Glutamatergic neuron (in vitro differentiated cells): ENCODE data around the gene AGTR1. TPM values are rescaled to one million over a fixed set of nuclear protein-coding genes. Genes with fewer than 3 reads are reported as not detected.

Experiments used
- DNase-seq: peaks from one replicate; pipeline ENCODE4 v3.0.0; 2022
- H3K27ac Mint-ChIP-seq: one replicate; pipeline ENCODE4 v1.8.0; 2020; ENCODE audit warnings: mild to moderate bottlenecking, mixed read lengths, inconsistent platforms; ENCODE audit not compliant: unreplicated experiment
- H3K27me3 Mint-ChIP-seq: one replicate; pipeline ENCODE4 v1.8.0; 2020; ENCODE audit warnings: mild to moderate bottlenecking, moderate library complexity, mixed read lengths, inconsistent platforms; ENCODE audit not compliant: unreplicated experiment
- H3K36me3 Mint-ChIP-seq: one replicate; pipeline ENCODE4 v1.8.0; 2020; ENCODE audit warnings: mild to moderate bottlenecking, mixed read lengths, inconsistent platforms; ENCODE audit not compliant: unreplicated experiment
- H3K4me1 Mint-ChIP-seq: one replicate; pipeline ENCODE4 v1.8.0; 2020; ENCODE audit warnings: mild to moderate bottlenecking, low read depth, mixed read lengths, inconsistent platforms; ENCODE audit not compliant: unreplicated experiment
- H3K4me3 Mint-ChIP-seq: one replicate; pipeline ENCODE4 v1.8.0; 2020; ENCODE audit warnings: mild to moderate bottlenecking, mixed read lengths, inconsistent platforms; ENCODE audit not compliant: unreplicated experiment
- H3K9me3 Mint-ChIP-seq: one replicate; pipeline ENCODE4 v1.8.0; 2020; ENCODE audit warnings: mild to moderate bottlenecking, moderate library complexity, mixed read lengths, inconsistent platforms; ENCODE audit not compliant: unreplicated experiment
- total RNA-seq: library from RNA; stranded (reverse); fragmentation: NEBNext Ultra II Directional; extraction: Animal tissue kit (Norgen Biotek cat#: 25700); gene quantifications from one replicate; pipeline ENCODE4 v1.2.1, GENCODE V29; 2021; ENCODE audit not compliant: unreplicated experiment
- TF ChIP-seq, protein P1 (sequence below): fragments of 200-600 bp; sonication (generic); IDR thresholded peaks from one replicate; pipeline ENCODE4 v1.5.0; 2021; ENCODE audit not compliant: partially characterized antibody, unreplicated experiment

AGTR1 gene
- total RNA-seq, 1 donor from 2014 or later: not detected

DNA sequence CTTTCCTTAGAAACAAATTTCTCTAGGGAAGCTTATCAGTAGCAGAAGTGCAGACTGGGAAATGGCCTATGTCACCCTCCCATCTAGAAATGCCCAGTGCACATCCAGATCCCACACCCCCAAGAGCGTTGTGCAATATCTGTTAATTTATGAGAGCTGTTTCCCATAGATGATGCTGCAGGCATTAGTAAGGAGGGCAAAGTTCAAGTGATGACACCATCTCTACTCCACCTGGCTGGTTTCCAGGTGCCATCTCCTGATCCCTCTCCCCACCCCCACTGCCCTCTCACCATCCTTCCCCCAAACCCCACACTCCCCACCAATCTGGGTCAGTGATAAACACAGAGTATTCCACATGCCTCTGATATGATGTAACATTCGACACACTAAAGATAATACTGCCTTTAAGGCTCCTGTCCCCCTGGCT, 39.4 kb downstream of the AGTR1 start:
- TF ChIP-seq, protein P1, sequence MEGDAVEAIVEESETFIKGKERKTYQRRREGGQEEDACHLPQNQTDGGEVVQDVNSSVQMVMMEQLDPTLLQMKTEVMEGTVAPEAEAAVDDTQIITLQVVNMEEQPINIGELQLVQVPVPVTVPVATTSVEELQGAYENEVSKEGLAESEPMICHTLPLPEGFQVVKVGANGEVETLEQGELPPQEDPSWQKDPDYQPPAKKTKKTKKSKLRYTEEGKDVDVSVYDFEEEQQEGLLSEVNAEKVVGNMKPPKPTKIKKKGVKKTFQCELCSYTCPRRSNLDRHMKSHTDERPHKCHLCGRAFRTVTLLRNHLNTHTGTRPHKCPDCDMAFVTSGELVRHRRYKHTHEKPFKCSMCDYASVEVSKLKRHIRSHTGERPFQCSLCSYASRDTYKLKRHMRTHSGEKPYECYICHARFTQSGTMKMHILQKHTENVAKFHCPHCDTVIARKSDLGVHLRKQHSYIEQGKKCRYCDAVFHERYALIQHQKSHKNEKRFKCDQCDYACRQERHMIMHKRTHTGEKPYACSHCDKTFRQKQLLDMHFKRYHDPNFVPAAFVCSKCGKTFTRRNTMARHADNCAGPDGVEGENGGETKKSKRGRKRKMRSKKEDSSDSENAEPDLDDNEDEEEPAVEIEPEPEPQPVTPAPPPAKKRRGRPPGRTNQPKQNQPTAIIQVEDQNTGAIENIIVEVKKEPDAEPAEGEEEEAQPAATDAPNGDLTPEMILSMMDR: no peak
- H3K27ac Mint-ChIP-seq: no peak overlapping the region

DNA sequence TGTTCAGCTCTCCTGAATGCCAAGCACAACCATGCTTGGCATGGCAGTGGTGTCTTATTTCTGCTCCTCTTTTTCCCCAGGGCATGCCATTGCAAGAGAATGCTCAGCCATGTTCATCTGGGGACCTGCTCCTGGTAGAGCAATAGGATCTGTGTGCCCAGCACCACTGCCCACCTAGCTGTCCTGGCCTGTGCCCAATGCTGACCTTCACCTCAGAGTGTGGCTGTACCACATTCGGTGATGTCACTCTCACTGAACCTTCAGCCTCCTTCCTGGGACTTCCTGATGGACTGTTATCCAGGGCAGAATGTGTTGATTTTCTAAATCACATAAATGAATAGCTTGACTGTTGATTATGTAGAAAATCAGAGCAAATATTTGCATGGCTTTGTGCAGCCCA, 42.0 kb downstream of the AGTR1 start:
- Mint-ChIP-seq H3K27ac (no peak overlapping the region), H3K4me1 (no peaks in the 10 kb centered on the region), H3K4me3 (no peak overlapping the region), H3K36me3 (no peaks in the 10 kb centered on the region), H3K27me3 (no peaks in the 10 kb centered on the region), H3K9me3 (no peaks in the 10 kb centered on the region)
- DNase-seq: no peak
- TF ChIP-seq, protein P1: no peak

More for the DNA sequence above, 39.4 kb downstream of the AGTR1 start:
- Mint-ChIP-seq H3K4me3 (no peak overlapping the region), H3K36me3 (no peaks in the 10 kb centered on the region), H3K9me3 (no peaks in the 10 kb centered on the region), H3K4me1 (no peaks in the 10 kb centered on the region), H3K27me3 (no peaks in the 10 kb centered on the region)
- DNase-seq: no peak

DNA sequence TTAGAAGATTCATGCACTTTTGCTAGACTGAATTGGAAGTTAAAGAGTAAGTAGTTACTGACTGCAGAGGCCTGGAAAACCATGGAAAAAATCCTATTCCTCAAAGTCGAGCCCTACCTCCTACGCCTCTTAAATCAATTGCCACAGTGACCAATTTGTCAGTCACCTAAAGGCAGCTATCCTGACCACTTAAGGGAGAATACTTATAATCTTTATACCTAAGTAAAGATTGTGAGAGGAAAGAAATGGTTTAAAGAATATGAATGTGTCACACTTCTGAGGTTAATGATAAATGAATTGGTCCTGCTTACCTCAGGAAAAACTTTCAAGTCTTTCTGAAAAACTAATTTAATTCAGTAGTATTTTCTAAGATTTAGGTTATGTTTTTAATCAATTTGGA, 42.6 kb downstream of the AGTR1 start:
- Mint-ChIP-seq H3K36me3 (no peaks in the 10 kb centered on the region), H3K9me3 (no peaks in the 10 kb centered on the region), H3K4me1 (no peaks in the 10 kb centered on the region), H3K27me3 (no peaks in the 10 kb centered on the region), H3K27ac (no peak overlapping the region), H3K4me3 (no peak overlapping the region)
- DNase-seq: no peak
- TF ChIP-seq, protein P1: no peak

DNA sequence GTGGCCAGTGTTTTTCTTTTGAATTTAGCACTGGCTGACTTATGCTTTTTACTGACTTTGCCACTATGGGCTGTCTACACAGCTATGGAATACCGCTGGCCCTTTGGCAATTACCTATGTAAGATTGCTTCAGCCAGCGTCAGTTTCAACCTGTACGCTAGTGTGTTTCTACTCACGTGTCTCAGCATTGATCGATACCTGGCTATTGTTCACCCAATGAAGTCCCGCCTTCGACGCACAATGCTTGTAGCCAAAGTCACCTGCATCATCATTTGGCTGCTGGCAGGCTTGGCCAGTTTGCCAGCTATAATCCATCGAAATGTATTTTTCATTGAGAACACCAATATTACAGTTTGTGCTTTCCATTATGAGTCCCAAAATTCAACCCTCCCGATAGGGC, 43.5 kb downstream of the AGTR1 start:
- Mint-ChIP-seq H3K27ac (no peak overlapping the region), H3K4me1 (no peaks in the 10 kb centered on the region), H3K4me3 (no peak overlapping the region), H3K9me3 (no peaks in the 10 kb centered on the region), H3K27me3 (no peaks in the 10 kb centered on the region), H3K36me3 (no peaks in the 10 kb centered on the region)
- TF ChIP-seq, protein P1: no peak
- DNase-seq: no peak

DNA sequence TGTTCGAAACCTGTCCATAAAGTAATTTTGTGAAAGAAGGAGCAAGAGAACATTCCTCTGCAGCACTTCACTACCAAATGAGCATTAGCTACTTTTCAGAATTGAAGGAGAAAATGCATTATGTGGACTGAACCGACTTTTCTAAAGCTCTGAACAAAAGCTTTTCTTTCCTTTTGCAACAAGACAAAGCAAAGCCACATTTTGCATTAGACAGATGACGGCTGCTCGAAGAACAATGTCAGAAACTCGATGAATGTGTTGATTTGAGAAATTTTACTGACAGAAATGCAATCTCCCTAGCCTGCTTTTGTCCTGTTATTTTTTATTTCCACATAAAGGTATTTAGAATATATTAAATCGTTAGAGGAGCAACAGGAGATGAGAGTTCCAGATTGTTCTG, 44.4 kb downstream of the AGTR1 start:
- no peaks in the 10 kb centered on the region for H3K4me1 Mint-ChIP-seq
- no peaks in the 10 kb centered on the region for H3K9me3 Mint-ChIP-seq
- no peak for DNase-seq
- no peak overlapping the region for H3K4me3 Mint-ChIP-seq
- no peak overlapping the region for H3K27ac Mint-ChIP-seq
- no peaks in the 10 kb centered on the region for H3K27me3 Mint-ChIP-seq
- TF ChIP-seq, protein P1: no peak
- no peaks in the 10 kb centered on the region for H3K36me3 Mint-ChIP-seq
